ENCODE data around the gene SCCPDH. TPM values are rescaled to one million over a fixed set of nuclear protein-coding genes. Genes with fewer than 3 reads are reported as not detected.

SCCPDH gene
- total RNA-seq, 1 experiment from 2014 or later, result 10.9 TPM

DNA sequence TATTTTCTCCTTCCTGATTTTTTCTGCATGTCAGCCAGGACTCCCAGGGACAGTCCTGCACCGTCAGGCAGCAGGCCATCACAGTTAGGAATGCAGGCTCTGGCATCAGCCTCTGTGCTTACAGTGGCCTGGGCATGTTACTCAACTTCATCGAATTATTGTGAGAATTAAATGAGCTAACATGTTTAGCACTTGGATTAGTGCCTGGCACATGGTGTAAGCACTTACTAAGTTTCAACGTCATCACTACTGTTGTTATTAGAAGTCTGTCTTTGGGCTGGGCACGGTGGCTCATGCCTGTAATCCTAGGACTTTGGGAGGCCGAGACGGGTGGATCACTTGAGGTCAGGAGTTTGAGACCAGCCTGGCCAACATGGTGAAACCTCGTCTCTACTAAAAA, 45.1 kb downstream of the SCCPDH start (continued):
- TF ChIP-seq, protein P1, sequence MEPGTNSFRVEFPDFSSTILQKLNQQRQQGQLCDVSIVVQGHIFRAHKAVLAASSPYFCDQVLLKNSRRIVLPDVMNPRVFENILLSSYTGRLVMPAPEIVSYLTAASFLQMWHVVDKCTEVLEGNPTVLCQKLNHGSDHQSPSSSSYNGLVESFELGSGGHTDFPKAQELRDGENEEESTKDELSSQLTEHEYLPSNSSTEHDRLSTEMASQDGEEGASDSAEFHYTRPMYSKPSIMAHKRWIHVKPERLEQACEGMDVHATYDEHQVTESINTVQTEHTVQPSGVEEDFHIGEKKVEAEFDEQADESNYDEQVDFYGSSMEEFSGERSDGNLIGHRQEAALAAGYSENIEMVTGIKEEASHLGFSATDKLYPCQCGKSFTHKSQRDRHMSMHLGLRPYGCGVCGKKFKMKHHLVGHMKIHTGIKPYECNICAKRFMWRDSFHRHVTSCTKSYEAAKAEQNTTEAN (CRISPR knock-in tag; IDR thresholded peaks at IDR 0.05), result no peak
- TF ChIP-seq NR3C1 (CRISPR knock-in tag; conservative IDR thresholded peaks at IDR 0.05; ENCODE audit: low read depth), result no peak

DNA sequence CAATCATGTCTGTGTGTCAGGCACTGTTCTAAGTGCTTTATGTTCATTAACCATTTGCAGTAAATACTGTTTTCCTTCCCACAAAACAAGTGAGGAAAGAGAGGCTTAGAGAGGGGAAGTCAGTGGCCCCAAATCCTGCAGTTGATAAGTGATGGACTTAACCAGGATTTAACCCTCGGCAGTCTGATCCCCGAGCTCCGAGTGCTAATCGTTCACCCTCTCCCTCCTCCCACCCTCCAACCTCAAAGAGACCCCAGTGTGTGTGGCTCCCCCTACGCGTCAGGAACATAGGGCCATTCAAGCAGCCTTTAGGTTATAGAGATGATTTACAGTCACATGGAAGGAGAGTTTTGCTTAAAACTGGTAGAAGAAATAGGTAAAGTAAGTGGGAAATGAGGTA, 47.2 kb downstream of the SCCPDH start:
- Mint-ChIP-seq H3K27me3 (ENCODE audit: low read depth) (peaks cover 9% of the 10 kb centered on the region), H3K4me3 (no peak overlapping the region), H3K4me1 (peaks cover 27% of the 10 kb centered on the region), H3K27ac (no peak overlapping the region), H3K36me3 (no peaks in the 10 kb centered on the region), H3K9me3 (no peaks in the 10 kb centered on the region)
- CTCF ChIA-PET, result interaction anchor here (1.6 kb wide), 1 partner anchor 9 kb away, joined by 4 read pairs; no protein-coding TSS in a partner anchor
- ATAC-seq (no peak), DNase-seq (ENCODE audit: low spot score) (no peak)
- TF ChIP-seq CBFB (CRISPR knock-in tag; IDR thresholded peaks at IDR 0.05; ENCODE audit: low read depth), result no peak
- no peak for TF ChIP-seq ZNF416 (CRISPR knock-in tag; IDR thresholded peaks at IDR 0.05)
- TF ChIP-seq ZNF263 (CRISPR knock-in tag; IDR thresholded peaks at IDR 0.05; ENCODE audit: low read depth), result no peak
- TF ChIP-seq, protein P2, sequence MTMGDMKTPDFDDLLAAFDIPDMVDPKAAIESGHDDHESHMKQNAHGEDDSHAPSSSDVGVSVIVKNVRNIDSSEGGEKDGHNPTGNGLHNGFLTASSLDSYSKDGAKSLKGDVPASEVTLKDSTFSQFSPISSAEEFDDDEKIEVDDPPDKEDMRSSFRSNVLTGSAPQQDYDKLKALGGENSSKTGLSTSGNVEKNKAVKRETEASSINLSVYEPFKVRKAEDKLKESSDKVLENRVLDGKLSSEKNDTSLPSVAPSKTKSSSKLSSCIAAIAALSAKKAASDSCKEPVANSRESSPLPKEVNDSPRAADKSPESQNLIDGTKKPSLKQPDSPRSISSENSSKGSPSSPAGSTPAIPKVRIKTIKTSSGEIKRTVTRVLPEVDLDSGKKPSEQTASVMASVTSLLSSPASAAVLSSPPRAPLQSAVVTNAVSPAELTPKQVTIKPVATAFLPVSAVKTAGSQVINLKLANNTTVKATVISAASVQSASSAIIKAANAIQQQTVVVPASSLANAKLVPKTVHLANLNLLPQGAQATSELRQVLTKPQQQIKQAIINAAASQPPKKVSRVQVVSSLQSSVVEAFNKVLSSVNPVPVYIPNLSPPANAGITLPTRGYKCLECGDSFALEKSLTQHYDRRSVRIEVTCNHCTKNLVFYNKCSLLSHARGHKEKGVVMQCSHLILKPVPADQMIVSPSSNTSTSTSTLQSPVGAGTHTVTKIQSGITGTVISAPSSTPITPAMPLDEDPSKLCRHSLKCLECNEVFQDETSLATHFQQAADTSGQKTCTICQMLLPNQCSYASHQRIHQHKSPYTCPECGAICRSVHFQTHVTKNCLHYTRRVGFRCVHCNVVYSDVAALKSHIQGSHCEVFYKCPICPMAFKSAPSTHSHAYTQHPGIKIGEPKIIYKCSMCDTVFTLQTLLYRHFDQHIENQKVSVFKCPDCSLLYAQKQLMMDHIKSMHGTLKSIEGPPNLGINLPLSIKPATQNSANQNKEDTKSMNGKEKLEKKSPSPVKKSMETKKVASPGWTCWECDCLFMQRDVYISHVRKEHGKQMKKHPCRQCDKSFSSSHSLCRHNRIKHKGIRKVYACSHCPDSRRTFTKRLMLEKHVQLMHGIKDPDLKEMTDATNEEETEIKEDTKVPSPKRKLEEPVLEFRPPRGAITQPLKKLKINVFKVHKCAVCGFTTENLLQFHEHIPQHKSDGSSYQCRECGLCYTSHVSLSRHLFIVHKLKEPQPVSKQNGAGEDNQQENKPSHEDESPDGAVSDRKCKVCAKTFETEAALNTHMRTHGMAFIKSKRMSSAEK (CRISPR knock-in tag; IDR thresholded peaks at IDR 0.05; ENCODE audit: borderline replicate concordance), result no peak
- TF ChIP-seq, protein P3, sequence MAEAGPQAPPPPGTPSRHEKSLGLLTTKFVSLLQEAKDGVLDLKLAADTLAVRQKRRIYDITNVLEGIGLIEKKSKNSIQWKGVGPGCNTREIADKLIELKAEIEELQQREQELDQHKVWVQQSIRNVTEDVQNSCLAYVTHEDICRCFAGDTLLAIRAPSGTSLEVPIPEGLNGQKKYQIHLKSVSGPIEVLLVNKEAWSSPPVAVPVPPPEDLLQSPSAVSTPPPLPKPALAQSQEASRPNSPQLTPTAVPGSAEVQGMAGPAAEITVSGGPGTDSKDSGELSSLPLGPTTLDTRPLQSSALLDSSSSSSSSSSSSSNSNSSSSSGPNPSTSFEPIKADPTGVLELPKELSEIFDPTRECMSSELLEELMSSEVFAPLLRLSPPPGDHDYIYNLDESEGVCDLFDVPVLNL (CRISPR knock-in tag; IDR thresholded peaks at IDR 0.05; ENCODE audit: borderline replicate concordance, low read depth), result no peak
- TF ChIP-seq JUN (CRISPR knock-in tag; IDR thresholded peaks at IDR 0.05), result no peak
- TF ChIP-seq, protein P4, sequence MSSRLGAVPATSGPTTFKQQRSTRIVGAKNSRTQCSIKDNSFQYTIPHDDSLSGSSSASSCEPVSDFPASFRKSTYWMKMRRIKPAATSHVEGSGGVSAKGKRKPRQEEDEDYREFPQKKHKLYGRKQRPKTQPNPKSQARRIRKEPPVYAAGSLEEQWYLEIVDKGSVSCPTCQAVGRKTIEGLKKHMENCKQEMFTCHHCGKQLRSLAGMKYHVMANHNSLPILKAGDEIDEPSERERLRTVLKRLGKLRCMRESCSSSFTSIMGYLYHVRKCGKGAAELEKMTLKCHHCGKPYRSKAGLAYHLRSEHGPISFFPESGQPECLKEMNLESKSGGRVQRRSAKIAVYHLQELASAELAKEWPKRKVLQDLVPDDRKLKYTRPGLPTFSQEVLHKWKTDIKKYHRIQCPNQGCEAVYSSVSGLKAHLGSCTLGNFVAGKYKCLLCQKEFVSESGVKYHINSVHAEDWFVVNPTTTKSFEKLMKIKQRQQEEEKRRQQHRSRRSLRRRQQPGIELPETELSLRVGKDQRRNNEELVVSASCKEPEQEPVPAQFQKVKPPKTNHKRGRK (CRISPR knock-in tag; IDR thresholded peaks at IDR 0.05; ENCODE audit: borderline replicate concordance), result no peak
- no peak for TF ChIP-seq NFYB (CRISPR knock-in tag; conservative IDR thresholded peaks at IDR 0.05; ENCODE audit: low read depth)
- TF ChIP-seq, protein P5, sequence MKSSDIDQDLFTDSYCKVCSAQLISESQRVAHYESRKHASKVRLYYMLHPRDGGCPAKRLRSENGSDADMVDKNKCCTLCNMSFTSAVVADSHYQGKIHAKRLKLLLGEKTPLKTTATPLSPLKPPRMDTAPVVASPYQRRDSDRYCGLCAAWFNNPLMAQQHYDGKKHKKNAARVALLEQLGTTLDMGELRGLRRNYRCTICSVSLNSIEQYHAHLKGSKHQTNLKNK (CRISPR knock-in tag; IDR thresholded peaks at IDR 0.05), result no peak
- POLR2A ChIA-PET, result interaction anchor here (0.6 kb wide), 1 partner anchor 28 kb away, joined by 3 read pairs; no protein-coding TSS in a partner anchor

DNA sequence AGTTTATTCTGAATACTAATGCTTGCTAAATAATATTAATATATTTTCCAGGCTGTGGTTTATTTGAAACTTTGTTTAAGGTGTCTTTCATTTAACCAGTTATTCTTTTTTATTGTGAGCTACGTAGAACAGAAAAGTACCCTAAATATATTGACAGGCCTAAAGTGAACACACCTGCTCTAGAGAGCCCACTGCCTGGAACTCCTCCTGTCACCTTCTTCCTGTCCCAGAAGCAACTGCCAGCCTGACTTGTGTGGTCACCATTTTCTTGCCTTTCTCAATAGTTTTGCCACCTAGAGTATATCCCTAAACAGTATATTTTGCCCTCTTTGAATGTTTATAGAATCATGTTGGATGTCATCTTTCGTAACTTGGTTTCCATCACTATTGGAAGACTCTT, 48.5 kb downstream of the SCCPDH start:
- ChIA-PET CTCF (no interaction called here), POLR2A (no interaction called here)
- no peak for ATAC-seq
- TF ChIP-seq MYBL2 (CRISPR knock-in tag; IDR thresholded peaks at IDR 0.05) (no peak), NR1H2 (CRISPR knock-in tag; IDR thresholded peaks at IDR 0.05) (no peak), OVOL2 (CRISPR knock-in tag; IDR thresholded peaks at IDR 0.05; ENCODE audit: borderline replicate concordance) (no peak)
- TF ChIP-seq, protein P3 (CRISPR knock-in tag; IDR thresholded peaks at IDR 0.05; ENCODE audit: borderline replicate concordance, low read depth), result no peak
- TF ChIP-seq, protein P6, sequence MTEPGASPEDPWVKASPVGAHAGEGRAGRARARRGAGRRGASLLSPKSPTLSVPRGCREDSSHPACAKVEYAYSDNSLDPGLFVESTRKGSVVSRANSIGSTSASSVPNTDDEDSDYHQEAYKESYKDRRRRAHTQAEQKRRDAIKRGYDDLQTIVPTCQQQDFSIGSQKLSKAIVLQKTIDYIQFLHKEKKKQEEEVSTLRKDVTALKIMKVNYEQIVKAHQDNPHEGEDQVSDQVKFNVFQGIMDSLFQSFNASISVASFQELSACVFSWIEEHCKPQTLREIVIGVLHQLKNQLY (CRISPR knock-in tag; IDR thresholded peaks at IDR 0.05), result no peak
- TF ChIP-seq, protein P5 (CRISPR knock-in tag; IDR thresholded peaks at IDR 0.05), result no peak
- TF ChIP-seq, protein P7, sequence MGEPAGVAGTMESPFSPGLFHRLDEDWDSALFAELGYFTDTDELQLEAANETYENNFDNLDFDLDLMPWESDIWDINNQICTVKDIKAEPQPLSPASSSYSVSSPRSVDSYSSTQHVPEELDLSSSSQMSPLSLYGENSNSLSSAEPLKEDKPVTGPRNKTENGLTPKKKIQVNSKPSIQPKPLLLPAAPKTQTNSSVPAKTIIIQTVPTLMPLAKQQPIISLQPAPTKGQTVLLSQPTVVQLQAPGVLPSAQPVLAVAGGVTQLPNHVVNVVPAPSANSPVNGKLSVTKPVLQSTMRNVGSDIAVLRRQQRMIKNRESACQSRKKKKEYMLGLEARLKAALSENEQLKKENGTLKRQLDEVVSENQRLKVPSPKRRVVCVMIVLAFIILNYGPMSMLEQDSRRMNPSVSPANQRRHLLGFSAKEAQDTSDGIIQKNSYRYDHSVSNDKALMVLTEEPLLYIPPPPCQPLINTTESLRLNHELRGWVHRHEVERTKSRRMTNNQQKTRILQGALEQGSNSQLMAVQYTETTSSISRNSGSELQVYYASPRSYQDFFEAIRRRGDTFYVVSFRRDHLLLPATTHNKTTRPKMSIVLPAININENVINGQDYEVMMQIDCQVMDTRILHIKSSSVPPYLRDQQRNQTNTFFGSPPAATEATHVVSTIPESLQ (CRISPR knock-in tag; IDR thresholded peaks at IDR 0.05), result no peak
- Mint-ChIP-seq H3K27me3 (ENCODE audit: low read depth) (peaks cover 9% of the 10 kb centered on the region), H3K27ac (no peak overlapping the region), H3K9me3 (no peaks in the 10 kb centered on the region), H3K4me1 (peaks cover 17% of the 10 kb centered on the region), H3K4me3 (no peak overlapping the region), H3K36me3 (no peaks in the 10 kb centered on the region)
- DNase-seq (ENCODE audit: low spot score), result no peak

Measured in WTC11 (cell line).